Brain microvascular endothelial cell (primary cell): Measurements from ENCODE around the gene RTN4RL1.

Experiments used
- DNase-seq: peaks from one replicate; pipeline ENCODE4 v3.0.0-alpha.2; 2020
- H3K27ac ChIP-seq: fragments of 250-450 bp; sonication (Bioruptor Pico); 2 replicates; pipeline ENCODE4 v1.5.1; 2020; ENCODE audit warnings: mild to moderate bottlenecking, moderate library complexity
- H3K27me3 ChIP-seq: fragments of 250-450 bp; sonication (Bioruptor Pico); replicated peaks from 2 replicates; pipeline ENCODE4 v1.5.1; 2020; ENCODE audit warnings: mild to moderate bottlenecking
- H3K36me3 ChIP-seq: fragments of 250-450 bp; sonication (Bioruptor Pico); replicated peaks from 2 replicates; pipeline ENCODE4 v1.5.1; 2020; ENCODE audit warnings: mild to moderate bottlenecking
- H3K4me3 ChIP-seq: 2 replicates; pipeline ENCODE4 v1.5.1; 2011; ENCODE audit warnings: low read depth, mild to moderate bottlenecking, control low read depth, low read length, moderate library complexity
- in situ Hi-C: cut with HindIII; loops from 2 replicates; pipeline ENCODE4 v1.10.0; 2017; ENCODE audit warnings: low sequenced_read_pairs, low pct_ligation_motif_present
- TF ChIP-seq, protein P1 (sequence below): IDR thresholded peaks from 2 replicates; pipeline ENCODE4 v1.5.1; 2011; ENCODE audit warnings: low read depth, mild to moderate bottlenecking, moderate library complexity, low read length, control low read depth, inconsistent platforms; ENCODE audit errors: missing control alignments

Gene RTN4RL1

DNA sequence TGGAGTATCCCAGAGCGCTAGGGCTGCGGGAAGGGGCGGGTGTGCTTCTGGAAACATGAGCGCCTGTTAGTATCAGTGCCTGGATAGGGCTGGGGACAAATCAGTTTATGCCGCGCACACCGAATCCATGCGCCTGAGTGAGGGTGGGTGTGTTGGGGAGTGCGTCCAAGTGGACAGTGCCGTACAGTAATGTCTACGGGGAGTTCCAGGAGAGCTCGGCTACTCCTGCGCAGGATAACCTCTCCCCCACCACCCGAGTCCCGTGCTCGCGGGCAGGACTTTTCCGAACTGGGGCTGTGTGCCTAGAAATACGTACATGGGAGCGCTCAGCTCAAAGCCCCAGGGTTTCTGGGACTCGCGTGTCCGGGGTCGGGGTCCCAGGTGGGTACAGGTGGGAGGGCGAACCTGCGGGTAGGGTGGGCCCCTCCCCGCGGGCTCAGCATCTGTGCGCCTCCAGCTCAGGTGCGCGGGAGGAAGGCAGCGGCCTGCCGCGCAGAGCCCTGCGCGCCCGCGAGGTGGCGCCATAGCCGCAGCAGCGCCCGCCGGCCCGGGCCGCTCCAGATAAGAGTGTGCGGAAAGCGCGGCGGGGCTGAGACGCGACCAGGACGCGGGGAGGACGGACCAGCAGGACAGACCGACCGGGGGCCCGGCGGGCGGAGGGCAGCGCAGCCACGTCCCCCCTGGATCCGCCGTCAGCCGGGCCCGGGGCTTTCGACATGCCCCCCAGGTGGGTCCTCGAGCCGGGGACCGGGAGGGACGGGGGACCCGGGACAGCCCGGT, 29.6 kb upstream of the RTN4RL1 start, which contains the start of gene HIC1:
Gene HIC1, plus strand, starts transcription at position 592 of the 780 bp plus-strand sequence. CDS start 1,588 bp downstream, outside the sequence.
- H3K36me3 ChIP-seq = peaks cover 36% of the 10 kb centered on the region
- TF ChIP-seq, protein P1, sequence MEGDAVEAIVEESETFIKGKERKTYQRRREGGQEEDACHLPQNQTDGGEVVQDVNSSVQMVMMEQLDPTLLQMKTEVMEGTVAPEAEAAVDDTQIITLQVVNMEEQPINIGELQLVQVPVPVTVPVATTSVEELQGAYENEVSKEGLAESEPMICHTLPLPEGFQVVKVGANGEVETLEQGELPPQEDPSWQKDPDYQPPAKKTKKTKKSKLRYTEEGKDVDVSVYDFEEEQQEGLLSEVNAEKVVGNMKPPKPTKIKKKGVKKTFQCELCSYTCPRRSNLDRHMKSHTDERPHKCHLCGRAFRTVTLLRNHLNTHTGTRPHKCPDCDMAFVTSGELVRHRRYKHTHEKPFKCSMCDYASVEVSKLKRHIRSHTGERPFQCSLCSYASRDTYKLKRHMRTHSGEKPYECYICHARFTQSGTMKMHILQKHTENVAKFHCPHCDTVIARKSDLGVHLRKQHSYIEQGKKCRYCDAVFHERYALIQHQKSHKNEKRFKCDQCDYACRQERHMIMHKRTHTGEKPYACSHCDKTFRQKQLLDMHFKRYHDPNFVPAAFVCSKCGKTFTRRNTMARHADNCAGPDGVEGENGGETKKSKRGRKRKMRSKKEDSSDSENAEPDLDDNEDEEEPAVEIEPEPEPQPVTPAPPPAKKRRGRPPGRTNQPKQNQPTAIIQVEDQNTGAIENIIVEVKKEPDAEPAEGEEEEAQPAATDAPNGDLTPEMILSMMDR = peak; percentile 50
- no peak for DNase-seq
- H3K27me3 ChIP-seq = no peaks in the 10 kb centered on the region
- H3K27ac ChIP-seq = peak within 1 kb of the TSS; percentile 88
- in situ Hi-C loops = no loop called here
- peak within 1 kb of the TSS; percentile 70 for H3K4me3 ChIP-seq

DNA sequence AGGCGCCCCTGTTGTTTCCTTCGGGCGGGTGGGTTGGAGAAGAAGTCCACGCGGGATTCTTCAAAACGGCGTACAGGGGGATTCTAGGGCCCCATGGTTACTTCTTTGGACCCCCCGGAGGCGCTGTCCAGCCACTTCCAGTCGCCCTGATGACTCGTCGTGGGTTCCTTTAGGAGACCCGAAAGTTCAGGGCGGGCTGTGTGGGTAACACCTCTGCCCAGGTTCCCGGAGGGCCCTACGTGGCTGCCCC, 29.1 kb upstream of the RTN4RL1 start:
- in situ Hi-C loops = no loop called here
- peak overlapping the region; percentile 88 for H3K27ac ChIP-seq

DNA sequence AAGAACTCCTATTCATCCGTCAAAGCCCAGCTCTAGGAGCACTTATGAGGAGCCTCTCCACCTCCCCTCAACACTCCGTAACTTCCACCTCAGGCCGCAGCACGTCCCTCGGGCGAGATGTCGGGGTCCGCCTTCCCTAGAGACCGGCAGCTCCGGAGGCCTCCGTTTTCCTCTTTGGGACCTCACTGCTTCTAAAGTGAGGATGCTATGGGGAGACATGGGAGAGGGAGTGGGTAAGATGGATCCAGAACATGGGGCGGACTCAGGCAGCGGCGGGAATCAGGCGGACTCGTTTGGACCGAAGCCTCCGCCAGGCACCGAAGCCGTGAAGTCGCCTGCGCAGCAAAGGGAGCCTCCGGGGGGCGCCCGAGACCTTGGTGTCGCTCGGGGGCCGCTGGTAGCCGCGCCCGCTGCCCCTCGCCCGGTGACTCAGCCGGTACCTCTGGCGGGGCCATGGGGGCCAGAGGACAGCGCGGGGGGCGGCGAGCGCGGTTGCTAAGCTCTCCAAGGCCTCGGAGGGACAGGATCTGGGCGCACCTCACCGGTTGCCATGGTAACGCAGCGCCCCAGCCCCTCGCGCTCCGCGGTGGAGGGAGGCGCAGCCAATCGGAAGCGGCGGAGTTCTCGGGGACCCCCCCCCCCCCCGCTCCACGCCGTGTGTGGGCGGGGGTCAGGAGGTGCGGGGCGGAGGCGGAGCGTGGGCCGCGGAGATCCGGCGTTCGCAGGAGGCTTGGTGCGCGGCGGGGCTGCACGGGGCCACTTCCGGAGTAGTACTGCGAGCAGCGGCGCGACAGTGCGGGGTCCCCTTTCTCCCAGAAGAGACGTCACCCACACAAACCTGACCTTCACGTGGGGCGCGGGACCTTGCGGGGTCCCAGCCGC, 28.5 kb upstream of the RTN4RL1 start:
- peak overlapping the region; percentile 88 for H3K27ac ChIP-seq
- H3K27me3 ChIP-seq = no peaks in the 10 kb centered on the region
- DNase-seq = no peak
- H3K4me3 ChIP-seq = peak overlapping the region; percentile 70
- TF ChIP-seq, protein P1 = peak; percentile 70
- in situ Hi-C loops = no loop called here
- H3K36me3 ChIP-seq = peaks cover 25% of the 10 kb centered on the region

More for the DNA sequence above, 29.1 kb upstream of the RTN4RL1 start:
- TF ChIP-seq, protein P1 = no peak
- peak overlapping the region; percentile 70 for H3K4me3 ChIP-seq
- DNase-seq = no peak
- no peaks in the 10 kb centered on the region for H3K27me3 ChIP-seq
- peaks cover 31% of the 10 kb centered on the region for H3K36me3 ChIP-seq

DNA sequence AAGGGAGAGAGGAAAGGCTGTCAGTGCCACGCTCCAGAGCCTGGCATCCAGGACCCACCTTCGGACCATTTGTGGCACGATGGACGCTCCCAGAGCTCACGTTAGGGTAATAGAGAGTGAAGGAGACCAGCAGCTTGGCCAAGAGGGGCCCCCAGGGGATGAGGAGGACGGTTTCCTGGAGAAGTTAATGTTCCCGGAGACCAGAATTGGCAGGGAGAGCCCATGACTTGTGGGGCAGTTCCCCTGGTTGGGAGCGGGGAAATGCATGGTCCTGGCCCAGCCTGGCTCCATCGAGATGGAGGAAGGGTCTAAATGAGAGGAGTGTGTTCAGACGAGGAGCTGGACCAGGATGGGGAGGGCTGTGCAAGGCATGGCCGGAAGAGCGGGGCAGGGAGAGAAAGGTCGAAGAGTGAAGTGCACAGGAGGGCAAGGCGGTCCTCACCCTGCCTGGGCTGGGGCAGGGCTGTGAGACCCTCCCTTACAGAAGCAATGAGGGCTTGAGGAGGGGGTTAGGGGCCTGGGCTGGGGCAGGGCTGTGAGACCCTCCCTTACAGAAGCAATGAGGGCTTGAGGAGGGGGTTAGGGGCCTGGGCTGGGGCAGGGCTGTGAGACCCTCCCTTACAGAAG, 26.9 kb upstream of the RTN4RL1 start:
- no peak for DNase-seq
- no peaks in the 10 kb centered on the region for H3K27me3 ChIP-seq
- no peak overlapping the region for H3K4me3 ChIP-seq
- in situ Hi-C loops = no loop called here
- H3K36me3 ChIP-seq = peaks cover 9% of the 10 kb centered on the region
- no peak overlapping the region for H3K27ac ChIP-seq
- TF ChIP-seq, protein P1 = no peak

DNA sequence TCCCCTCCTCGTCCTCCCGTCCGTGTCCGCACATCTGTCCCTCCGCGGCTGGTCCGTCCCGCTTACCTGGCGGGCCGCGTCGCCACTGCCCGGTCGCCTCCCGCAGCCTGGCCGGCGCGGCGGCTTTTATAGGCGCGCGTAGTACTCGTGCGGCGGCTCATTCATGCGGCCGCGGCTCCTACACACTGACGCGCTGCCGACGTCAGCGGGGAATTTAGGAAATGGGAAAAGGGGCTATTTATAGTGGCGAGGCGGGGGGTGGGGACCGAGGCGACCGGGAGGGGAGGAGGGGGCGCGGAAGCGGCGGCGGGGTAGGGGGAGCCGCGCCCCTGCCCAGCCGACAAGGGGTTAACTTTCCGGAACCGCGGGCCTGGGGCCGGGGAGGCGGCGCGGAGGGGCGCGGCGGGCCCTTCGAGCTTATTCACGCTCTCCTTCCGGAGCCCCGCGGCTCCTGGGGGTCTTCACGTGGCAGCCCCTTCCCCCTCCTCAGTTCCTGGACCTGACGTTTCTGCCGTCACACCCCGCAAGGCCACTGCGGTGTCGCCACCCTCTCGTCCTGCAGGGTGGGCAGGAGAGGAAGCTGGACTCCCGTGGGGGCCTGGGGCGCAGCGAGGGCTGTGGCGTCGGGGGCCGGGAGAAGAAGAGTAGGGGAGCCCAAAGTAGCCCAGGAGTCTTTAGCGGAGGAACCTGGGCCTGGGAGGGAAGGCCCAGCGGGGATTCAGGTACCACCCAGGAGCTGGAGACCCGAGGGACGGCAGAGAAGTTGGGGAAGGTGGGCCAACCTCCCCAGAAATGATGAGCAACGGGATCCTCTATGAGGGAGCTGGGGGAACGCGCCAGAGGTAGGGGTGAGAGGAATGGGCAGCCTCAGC, 26.2 kb upstream of the RTN4RL1 start:
- Histone ChIP-seq H3K4me3 (peak overlapping the region; percentile 49), H3K27ac (no peak overlapping the region), H3K36me3 (peaks cover 2% of the 10 kb centered on the region), H3K27me3 (no peaks in the 10 kb centered on the region)
- TF ChIP-seq, protein P1 = no peak
- in situ Hi-C loops = no loop called here
- no peak for DNase-seq
